HCT116 (cell line): Measurements from ENCODE around the gene TBX4. TPM values are rescaled to one million over a fixed set of nuclear protein-coding genes. Genes with fewer than 3 reads are reported as not detected.

Experiments used
- ATAC-seq: fragments of 200-7000 bp; cut with Tn5 transposase; 2 replicates; pipeline ENCODE4 v1.9.1; 2020; ENCODE audit warnings: mild to moderate bottlenecking, moderate library complexity
- BruUV-seq: library from RNA; stranded (reverse); fragments of 400-500 nt; replicated peaks from 2 replicates; lab custom pipeline; 2021; lab: Mats Ljungman, UMichigan
- CTCF ChIA-PET: fragments of 300-600 bp; sonication (Branson Sonifier 250); formaldehyde crosslinking; loops from one replicate; lab custom pipeline; 2021; ENCODE audit warnings: antibody characterized with exemption; lab: Charles Lee
- POLR2A ChIA-PET: fragments of 300-600, 350-600 bp; sonication (Branson Sonifier 250); formaldehyde crosslinking; loops from one replicate; lab custom pipeline; 2021; ENCODE audit warnings: antibody characterized with exemption; lab: Charles Lee
- RAD21 ChIA-PET, 2 experiments: fragments of 300-600 bp; sonication (Branson Sonifier 250); formaldehyde crosslinking; loops; one replicate each; lab custom pipeline; 2023; ENCODE audit warnings: low total read pairs in 2 of 2; ENCODE audit not compliant: uncharacterized antibody in 2 of 2, unreplicated experiment in 2 of 2, low non-redundant PET in 1 of 2; lab: Charles Lee
- DNase-seq: peaks from one replicate; pipeline ENCODE4 v3.0.0-alpha.2; 2010; ENCODE audit warnings: low read depth, low spot score
- H2AFZ ChIP-seq: fragments of 200-600 bp; shearing (Covaris generic), sonication (generic); 2 replicates; pipeline ENCODE4 v1.6.1; 2017; ENCODE audit warnings: low read depth, mixed run types, mixed read lengths, antibody characterized with exemption, low read length; ENCODE audit not compliant: poor library complexity, severe bottlenecking
- H3K27ac ChIP-seq: 2 replicates; pipeline ENCODE4 v1.5.1; 2012; ENCODE audit warnings: low read depth, low read length
- H3K27me3 ChIP-seq: fragments of 200-600 bp; sonication (generic); 2 replicates; pipeline ENCODE4 v1.6.1; 2016; ENCODE audit warnings: mixed run types, low read length, mixed read lengths; ENCODE audit not compliant: insufficient read depth
- H3K36me3 ChIP-seq, 2 experiments: fragments of 200-500 bp in 1 of 2; fragments of 200-600 bp in 1 of 2; sonication (Bioruptor generic) in 1 of 2; sonication (generic) in 1 of 2; 2 replicates each; pipeline versions ENCODE4 v1.5.1 to v1.6.1; 2014 to 2016; ENCODE audit warnings: low read length in 2 of 2, inconsistent platforms in 1 of 2, mixed read lengths in 1 of 2, mixed run types in 1 of 2; ENCODE audit not compliant: insufficient read depth in 2 of 2, control insufficient read depth in 1 of 2
- H3K4me1 ChIP-seq, 2 experiments: fragments of 200-600 bp in 1 of 2; sonication (generic) in 1 of 2; 2 replicates each; pipeline versions ENCODE4 v1.5.1 to v1.6.1; 2012 to 2017; ENCODE audit warnings: low read length in 2 of 2, inconsistent platforms in 1 of 2, mild to moderate bottlenecking in 1 of 2, mixed read lengths in 1 of 2, mixed run types in 1 of 2, moderate library complexity in 1 of 2; ENCODE audit not compliant: insufficient read depth in 2 of 2, control insufficient read depth in 1 of 2
- H3K4me2 ChIP-seq: fragments of 200-600 bp; sonication (generic); 2 replicates; pipeline ENCODE4 v1.6.1; 2017; ENCODE audit warnings: mixed run types, low read length, mixed read lengths
- H3K4me3 ChIP-seq, 2 experiments: fragments of 200-600 bp in 1 of 2; sonication (generic) in 1 of 2; replicated peaks in 1 of 2; 2 replicates each; pipeline ENCODE4 v1.5.1; 2011 to 2016; ENCODE audit warnings: low read length in 2 of 2, control low read depth in 1 of 2, low read depth in 1 of 2, mild to moderate bottlenecking in 1 of 2, mixed read lengths in 1 of 2, mixed run types in 1 of 2
- H3K79me2 ChIP-seq: fragments of 200-600 bp; sonication (generic); 2 replicates; pipeline ENCODE4 v1.6.1; 2017; ENCODE audit warnings: mild to moderate bottlenecking, mixed run types, low read length, moderate library complexity, mixed read lengths; ENCODE audit not compliant: insufficient read depth
- H3K9ac ChIP-seq: fragments of 200-600 bp; sonication (generic); 2 replicates; pipeline ENCODE4 v1.6.1; 2016; ENCODE audit warnings: low read length, mixed read lengths
- H3K9me2 ChIP-seq: fragments of 200-600 bp; sonication (generic), shearing (Covaris generic); 2 replicates; pipeline ENCODE4 v1.6.1; 2017; ENCODE audit warnings: mixed run types, mild to moderate bottlenecking, moderate library complexity; ENCODE audit not compliant: insufficient read depth
- H3K9me3 ChIP-seq, 2 experiments: fragments of 200-500 bp in 1 of 2; fragments of 200-600 bp in 1 of 2; sonication (Bioruptor generic) in 1 of 2; sonication (generic) in 1 of 2; 2 replicates each; pipeline ENCODE4 v1.6.1; 2014 to 2017; ENCODE audit warnings: low read length in 2 of 2, mixed read lengths in 2 of 2, inconsistent platforms in 1 of 2, low read depth in 1 of 2, mild to moderate bottlenecking in 1 of 2, mixed run types in 1 of 2, moderate library complexity in 1 of 2; ENCODE audit not compliant: control insufficient read depth in 1 of 2, insufficient read depth in 1 of 2
- H4K20me1 ChIP-seq: fragments of 200-600 bp; sonication (generic), shearing (Covaris generic); 2 replicates; pipeline ENCODE4 v1.6.1; 2017; ENCODE audit warnings: mixed run types, mild to moderate bottlenecking, moderate library complexity; ENCODE audit not compliant: insufficient read depth
- EZH2phosphoT487 ChIP-seq: fragments of 200-600 bp; IDR thresholded peaks from 2 replicates; pipeline ENCODE4 v1.6.1; 2018; ENCODE audit warnings: antibody characterized with exemption, borderline replicate concordance
- POLR2AphosphoS5 ChIP-seq: IDR thresholded peaks from 2 replicates; pipeline ENCODE4 v1.6.1; 2011; ENCODE audit warnings: mild to moderate bottlenecking, low read depth, low read length, moderate library complexity
- SRF ChIP-seq: IDR thresholded peaks from 2 replicates; pipeline ENCODE4 v1.6.1; 2012; ENCODE audit warnings: low read depth
- intact Hi-C: fragments of 100-400 bp; cut with micrococcal nuclease; formaldehyde crosslinking; loops from 2 replicates; pipeline ENCODE4 v1.10.0; 2022
- total RNA-seq: library from RNA; stranded (reverse); gene quantifications from one replicate; pipeline ENCODE4 v1.2.1, GENCODE V29; 2021; ENCODE audit not compliant: unreplicated experiment
- TF ChIP-seq, protein P1 (sequence below): IDR thresholded peaks from 2 replicates; pipeline ENCODE4 v1.6.1; 2012; ENCODE audit warnings: low read depth
- TF ChIP-seq, protein P2 (sequence below): IDR thresholded peaks from 2 replicates; pipeline ENCODE4 v1.6.1; 2011; ENCODE audit warnings: mild to moderate bottlenecking, low read length, moderate library complexity; ENCODE audit not compliant: insufficient replicate concordance; ENCODE audit errors: extremely low read depth

The TBX4 gene
- total RNA-seq, 1 experiment from 2014 or later, result 0.27 TPM

DNA sequence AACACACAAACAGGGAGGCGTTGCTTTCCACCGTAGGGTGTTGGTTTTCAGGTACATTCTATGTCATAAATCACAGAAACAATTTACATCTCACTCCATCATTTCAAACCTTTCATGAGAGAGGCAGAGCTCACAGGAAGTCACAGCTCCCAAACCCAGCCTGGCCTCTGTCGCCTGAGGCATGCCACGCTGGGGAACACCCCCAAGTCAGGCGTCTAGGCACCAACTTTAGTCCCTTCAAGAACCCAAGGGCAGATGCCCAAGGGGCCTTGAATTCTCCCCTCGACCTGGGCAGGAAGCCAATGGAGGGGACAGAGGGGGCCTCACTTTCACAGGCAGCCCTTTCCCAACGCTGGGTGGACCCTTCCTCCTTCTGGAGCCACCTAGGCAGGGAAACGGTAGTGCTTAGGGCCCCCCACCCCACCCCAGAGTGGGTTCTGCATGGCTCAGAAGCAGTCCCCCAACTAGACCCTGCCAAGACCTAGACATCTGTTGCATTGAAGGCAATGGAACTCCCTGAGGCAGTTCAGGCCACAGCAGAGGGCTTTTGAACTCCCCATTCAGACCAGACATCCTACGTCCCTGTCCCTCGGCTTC lies 10.6 kb downstream of the TBX4 start:
- H3K9ac ChIP-seq, result no peak overlapping the region
- H3K27me3 ChIP-seq, result no peaks in the 10 kb centered on the region
- ATAC-seq (no peak), DNase-seq (no peak)
- no peaks in the 10 kb centered on the region for H3K79me2 ChIP-seq
- RAD21 ChIA-PET, result no interaction called here
- H3K4me2 ChIP-seq, result no peak overlapping the region
- H3K9me3 ChIP-seq, result no peaks in the 10 kb centered on the region
- intact Hi-C loops, result no loop called here
- no peaks in the 10 kb centered on the region for H4K20me1 ChIP-seq
- no peaks in the 10 kb centered on the region for H3K9me2 ChIP-seq
- CTCF ChIA-PET, result no interaction called here
- TF ChIP-seq SRF (no peak), EZH2phosphoT487 (no peak), POLR2AphosphoS5 (no peak)
- TF ChIP-seq, protein P1, sequence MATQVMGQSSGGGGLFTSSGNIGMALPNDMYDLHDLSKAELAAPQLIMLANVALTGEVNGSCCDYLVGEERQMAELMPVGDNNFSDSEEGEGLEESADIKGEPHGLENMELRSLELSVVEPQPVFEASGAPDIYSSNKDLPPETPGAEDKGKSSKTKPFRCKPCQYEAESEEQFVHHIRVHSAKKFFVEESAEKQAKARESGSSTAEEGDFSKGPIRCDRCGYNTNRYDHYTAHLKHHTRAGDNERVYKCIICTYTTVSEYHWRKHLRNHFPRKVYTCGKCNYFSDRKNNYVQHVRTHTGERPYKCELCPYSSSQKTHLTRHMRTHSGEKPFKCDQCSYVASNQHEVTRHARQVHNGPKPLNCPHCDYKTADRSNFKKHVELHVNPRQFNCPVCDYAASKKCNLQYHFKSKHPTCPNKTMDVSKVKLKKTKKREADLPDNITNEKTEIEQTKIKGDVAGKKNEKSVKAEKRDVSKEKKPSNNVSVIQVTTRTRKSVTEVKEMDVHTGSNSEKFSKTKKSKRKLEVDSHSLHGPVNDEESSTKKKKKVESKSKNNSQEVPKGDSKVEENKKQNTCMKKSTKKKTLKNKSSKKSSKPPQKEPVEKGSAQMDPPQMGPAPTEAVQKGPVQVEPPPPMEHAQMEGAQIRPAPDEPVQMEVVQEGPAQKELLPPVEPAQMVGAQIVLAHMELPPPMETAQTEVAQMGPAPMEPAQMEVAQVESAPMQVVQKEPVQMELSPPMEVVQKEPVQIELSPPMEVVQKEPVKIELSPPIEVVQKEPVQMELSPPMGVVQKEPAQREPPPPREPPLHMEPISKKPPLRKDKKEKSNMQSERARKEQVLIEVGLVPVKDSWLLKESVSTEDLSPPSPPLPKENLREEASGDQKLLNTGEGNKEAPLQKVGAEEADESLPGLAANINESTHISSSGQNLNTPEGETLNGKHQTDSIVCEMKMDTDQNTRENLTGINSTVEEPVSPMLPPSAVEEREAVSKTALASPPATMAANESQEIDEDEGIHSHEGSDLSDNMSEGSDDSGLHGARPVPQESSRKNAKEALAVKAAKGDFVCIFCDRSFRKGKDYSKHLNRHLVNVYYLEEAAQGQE, result no peak
- TF ChIP-seq, protein P2, sequence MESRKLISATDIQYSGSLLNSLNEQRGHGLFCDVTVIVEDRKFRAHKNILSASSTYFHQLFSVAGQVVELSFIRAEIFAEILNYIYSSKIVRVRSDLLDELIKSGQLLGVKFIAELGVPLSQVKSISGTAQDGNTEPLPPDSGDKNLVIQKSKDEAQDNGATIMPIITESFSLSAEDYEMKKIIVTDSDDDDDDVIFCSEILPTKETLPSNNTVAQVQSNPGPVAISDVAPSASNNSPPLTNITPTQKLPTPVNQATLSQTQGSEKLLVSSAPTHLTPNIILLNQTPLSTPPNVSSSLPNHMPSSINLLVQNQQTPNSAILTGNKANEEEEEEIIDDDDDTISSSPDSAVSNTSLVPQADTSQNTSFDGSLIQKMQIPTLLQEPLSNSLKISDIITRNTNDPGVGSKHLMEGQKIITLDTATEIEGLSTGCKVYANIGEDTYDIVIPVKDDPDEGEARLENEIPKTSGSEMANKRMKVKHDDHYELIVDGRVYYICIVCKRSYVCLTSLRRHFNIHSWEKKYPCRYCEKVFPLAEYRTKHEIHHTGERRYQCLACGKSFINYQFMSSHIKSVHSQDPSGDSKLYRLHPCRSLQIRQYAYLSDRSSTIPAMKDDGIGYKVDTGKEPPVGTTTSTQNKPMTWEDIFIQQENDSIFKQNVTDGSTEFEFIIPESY, result no peak
- no peak overlapping the region; the same call in 1 of the 2 replicates for H3K27ac ChIP-seq
- peaks cover 6 to 15% of the 10 kb centered on the region in 2 experiments for H3K4me1 ChIP-seq
- H3K36me3 ChIP-seq, result no peaks in the 10 kb centered on the region
- H3K4me3 ChIP-seq, result no peak overlapping the region
- no TSS peak for BruUV-seq
- H2AFZ ChIP-seq, result no peak overlapping the region
- POLR2A ChIA-PET, result no interaction called here
